GM18520 (cell line): ENCODE measurements around the gene PLXDC2.

Experiments
- ATAC-seq: cut with Tn5 transposase; IDR thresholded peaks from one replicate; pipeline ENCODE4 v1.9.1; 2021; ENCODE audit not compliant: unreplicated experiment

The PLXDC2 gene

DNA sequence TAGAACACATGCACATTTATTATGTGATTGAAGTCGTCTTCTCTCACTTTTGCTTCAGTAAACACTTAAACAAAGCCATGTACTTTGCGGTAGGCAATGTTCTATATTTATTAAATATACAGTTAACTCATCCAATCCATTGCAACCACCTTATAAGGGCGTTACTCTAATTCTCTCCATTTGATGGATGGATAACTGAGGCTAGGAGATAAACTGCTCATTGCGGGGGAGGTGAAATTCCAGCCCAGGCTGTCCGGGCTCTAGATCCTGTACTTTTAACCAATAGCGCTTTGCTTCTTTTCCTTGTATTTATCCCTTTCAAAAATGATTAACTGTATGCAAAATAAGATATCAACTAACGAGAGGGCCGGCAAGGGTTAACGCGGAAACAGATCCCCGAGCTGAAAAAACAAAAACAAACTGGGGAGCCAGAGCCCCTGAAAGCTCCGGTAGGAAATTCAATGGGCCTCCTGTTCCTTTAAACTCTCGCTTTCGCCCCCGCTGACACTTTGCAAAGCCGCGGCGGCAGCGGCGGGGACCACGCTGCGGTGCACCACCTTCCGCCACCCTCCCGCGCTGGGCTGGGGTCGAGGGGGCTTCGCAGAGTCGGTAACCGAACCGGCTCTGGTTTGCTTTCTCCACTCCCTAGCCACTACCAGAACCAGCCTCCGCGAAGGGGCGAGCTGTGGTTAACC is 1.0 kb upstream of the PLXDC2 start:
- ATAC-seq = no peak

DNA sequence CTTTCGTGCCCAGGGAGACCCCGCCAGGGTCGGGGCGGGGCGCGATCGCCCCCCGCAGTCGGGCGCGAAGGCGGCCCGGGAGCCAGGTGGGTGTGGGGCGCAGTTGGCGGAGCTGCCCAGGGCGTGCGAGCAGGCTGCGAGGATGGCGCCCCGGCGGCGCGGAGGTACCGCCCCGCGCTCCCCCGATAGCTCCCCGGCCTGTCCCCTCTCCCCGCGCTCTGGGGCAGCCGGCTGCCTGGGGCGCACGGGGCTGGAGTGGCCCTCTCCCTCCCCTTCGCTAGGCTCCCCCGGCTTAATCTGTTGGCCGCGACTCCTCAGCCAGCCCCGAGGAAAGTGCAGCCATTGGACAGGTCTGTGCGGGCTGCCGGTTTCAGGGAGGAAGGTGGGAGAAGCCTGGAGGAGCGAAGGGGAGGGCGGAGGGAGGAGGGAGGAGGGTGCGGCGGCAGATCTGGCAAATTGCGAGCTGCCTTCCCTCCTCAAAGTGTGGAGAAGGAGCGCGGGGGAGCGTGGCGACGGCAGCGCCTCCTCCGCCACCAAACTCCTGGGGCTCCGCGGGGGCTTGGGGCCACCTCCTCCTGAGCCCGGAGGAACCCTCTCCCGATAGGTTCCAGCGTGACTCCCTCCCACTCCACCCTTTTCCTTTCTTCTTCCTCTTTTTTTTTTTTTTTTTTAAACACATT is 361 bp upstream of the PLXDC2 start:
- ATAC-seq = no peak

DNA sequence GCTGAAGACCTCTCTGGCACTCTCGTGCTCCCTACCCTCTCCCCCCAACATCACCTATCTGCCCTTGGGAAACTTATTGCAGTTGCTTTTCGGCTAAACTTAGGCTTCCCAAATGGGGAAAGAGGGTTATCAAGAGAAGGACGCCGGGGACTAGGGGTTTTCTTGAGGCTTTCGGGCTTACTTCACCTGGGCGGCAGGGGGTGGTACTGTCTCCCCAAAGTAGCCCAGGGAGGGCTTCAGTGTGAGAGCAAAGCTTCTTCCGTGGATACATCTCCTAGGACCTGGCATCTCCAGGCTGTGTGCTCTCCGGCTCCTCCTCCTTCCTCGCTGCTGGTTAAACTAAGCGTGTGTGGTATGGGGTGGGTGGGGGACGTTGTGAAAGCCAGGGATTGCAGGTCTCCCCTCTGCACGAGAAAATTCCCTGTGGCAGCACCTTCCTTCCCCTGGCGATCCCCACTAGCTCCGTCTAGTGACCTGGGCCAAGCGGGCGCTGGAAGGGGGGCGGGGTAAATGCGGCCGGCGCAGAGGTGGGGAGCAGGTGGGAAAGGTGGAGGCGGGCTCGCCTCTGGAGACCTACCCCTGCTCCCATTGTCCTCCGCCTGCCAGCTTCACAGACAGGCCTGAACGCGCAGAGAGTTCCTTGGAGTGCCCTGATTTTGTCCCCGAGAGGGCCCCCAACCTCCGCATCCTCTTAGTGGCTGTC is 1.1 kb downstream of the PLXDC2 start:
- no peak for ATAC-seq

GRCh38 chr10:19818876-19819275 is 2.6 kb downstream of the PLXDC2 start:
- no peak for ATAC-seq

- peak; percentile 41 for ATAC-seq
Observed at GRCh38 chr10:19819419-19820033, 3.3 kb downstream of the PLXDC2 start.

- ATAC-seq = no peak
Observed at GRCh38 chr10:19824381-19825342, 8.4 kb downstream of the PLXDC2 start.

DNA sequence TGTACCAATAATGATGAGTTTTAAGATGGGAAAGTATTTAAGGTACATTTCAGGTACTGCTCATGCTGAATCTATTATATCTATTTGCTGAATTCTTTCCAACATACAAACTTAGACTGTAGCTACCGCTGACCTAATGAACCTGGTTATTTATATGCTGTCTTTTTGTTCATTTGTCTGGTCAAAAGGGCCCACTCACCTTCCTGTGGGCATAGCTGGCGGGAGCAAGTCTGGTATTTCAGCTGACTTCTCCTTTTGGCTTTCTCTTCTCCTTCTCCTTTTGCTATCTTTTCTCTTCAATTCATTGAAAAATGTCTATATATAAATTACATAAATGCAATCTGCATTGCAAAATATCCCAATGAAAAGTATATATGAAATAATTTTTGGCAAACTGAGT is 9.5 kb downstream of the PLXDC2 start:
- ATAC-seq = no peak

DNA sequence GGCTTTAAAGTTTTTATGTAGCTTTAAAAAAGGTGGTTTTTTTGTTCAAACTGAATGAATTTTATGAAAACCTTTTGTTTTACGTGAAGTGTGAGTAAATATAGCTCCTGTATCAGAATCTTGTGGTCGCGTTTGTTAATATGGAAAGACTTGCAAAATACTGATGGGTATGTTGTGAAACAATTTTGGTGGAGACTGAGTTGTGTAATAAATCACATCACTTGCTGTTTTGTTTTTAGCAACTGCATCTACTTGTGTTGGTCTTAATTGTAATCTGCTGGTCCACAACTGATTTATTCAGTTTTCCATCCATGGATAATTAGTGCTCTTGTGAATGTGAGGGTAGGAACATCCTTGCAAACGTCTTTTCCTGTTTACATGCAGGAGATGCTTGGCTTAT is 10.5 kb downstream of the PLXDC2 start:
- no peak for ATAC-seq

DNA sequence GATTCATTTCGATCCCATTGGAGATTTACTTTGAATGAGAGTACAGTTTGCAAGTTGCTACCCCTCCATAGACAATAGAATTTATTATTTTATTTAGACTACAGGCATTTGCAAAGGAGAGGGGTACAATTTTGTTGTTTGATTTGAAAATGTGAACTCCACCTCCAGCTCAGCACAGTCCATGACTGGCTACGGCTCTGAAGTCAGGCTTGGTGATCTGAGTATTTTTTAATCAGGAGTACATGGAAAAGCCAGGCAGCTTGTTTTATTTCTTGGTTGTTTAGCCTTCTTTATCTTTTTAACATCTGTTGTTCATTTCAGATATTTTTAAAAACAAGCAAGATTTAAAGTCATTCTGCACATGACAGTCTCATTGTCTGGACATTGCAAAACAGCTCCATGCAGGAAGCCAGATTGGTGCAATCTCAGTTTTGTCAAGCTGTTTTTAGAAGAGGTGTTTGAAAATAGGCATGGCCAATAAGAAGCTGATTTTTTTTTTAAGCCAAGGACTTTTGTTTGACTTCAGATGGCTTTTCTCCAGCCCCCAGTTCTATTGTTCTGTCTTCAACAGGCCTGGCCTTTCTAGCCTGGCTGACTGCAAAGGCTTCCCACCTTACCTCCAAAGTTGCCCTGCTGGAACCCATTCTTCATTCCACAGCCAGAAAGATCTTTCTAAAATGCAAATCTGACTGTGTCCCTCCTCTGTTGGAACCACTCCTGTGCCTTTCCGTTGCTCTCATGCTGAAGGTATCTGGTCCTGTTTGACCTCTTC is 12.2 kb downstream of the PLXDC2 start:
- no peak for ATAC-seq

DNA sequence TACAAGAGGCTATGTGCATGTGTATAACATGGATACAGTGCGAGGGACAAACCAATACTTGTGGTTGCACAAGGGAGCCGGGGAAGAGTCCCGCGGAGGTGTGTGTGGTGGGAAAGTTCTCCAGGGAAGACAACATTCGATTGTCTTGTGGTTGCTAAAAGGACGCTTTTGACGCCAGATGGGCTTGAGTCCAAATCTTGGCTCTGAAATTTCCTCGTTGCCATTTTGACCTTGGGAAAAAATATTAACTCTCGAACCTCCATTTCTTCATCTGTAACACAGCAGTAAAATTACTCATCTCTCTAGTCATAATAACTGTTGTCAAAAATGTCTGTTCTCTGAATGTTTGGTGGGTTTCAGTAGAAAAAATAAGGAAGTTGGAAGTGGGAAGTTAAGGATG is 16.5 kb downstream of the PLXDC2 start:
- ATAC-seq = no peak

DNA sequence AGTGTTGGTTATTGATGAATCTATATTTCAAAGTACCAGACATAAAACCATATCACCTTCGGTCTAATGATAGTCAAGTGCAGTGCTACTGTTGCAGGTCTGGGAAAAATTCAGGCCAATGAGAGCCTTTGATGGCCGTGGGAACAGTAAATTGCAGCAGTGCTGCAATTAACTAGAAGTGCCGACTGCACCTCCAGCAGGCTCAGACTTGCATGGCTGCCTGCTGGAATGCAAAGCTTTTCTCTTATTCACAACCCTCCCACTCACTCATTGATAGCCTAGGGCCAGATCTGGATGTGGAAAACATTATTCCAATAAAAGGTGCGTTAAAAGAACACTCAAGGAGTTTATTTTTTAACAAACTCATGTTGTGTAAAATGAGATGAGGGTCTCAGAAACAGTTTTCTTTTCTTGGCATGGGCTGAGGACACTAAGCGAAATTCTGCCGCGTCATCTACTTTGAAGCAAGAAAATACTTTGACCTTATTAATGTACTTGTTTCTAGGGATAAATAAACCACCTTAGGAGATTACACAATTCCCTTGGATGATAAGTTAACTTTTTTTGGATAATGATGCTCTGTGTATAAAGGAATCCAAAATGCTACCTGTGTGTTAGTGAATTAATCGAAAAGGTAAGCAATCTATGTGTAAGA is 17.1 kb downstream of the PLXDC2 start:
- no peak for ATAC-seq

DNA sequence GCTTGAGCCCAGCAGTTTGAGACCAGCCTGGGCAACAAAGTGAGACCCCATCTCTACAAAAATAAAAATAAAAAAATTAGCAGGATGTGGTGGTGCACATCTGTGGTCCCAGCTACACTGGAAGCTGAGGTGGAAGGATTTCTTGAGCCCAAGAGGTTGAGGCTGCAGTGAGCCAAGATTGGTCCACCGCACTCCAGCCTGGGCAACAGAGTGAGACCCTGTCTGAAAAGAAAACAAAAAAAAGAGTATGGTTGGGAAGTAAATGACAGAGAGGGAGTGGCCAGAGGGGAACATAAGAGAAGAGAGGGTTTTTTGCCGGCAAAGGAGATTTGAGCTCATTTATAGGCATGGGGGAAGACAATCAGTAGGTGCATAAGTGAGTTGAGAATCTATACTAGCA is 19.7 kb downstream of the PLXDC2 start:
- no peak for ATAC-seq

GRCh38 chr10:19839090-19839489 is 22.9 kb downstream of the PLXDC2 start:
- no peak for ATAC-seq

DNA sequence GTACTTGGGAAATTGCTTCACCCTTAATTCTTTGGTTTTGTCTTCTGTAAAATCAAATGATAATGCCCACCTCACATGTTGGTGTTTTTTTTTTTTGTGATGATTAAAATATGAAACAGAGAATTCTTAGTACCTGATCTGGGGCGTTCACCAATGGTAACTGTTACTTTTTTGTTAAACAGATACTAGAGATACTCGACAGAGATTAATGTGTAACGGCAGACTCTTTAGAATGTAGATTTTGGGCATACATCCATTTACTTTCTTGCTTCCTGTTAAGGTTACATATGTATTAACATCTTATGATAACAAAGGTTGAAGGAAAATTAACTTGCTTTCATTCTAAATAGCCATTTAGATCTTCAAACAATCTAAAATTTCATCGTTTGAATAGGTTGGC is 23.3 kb downstream of the PLXDC2 start:
- no peak for ATAC-seq

- ATAC-seq = no peak
Observed at GRCh38 chr10:19840776-19841175, 24.5 kb downstream of the PLXDC2 start.

GRCh38 chr10:19843487-19843886 is 27.3 kb downstream of the PLXDC2 start:
- no peak for ATAC-seq

DNA sequence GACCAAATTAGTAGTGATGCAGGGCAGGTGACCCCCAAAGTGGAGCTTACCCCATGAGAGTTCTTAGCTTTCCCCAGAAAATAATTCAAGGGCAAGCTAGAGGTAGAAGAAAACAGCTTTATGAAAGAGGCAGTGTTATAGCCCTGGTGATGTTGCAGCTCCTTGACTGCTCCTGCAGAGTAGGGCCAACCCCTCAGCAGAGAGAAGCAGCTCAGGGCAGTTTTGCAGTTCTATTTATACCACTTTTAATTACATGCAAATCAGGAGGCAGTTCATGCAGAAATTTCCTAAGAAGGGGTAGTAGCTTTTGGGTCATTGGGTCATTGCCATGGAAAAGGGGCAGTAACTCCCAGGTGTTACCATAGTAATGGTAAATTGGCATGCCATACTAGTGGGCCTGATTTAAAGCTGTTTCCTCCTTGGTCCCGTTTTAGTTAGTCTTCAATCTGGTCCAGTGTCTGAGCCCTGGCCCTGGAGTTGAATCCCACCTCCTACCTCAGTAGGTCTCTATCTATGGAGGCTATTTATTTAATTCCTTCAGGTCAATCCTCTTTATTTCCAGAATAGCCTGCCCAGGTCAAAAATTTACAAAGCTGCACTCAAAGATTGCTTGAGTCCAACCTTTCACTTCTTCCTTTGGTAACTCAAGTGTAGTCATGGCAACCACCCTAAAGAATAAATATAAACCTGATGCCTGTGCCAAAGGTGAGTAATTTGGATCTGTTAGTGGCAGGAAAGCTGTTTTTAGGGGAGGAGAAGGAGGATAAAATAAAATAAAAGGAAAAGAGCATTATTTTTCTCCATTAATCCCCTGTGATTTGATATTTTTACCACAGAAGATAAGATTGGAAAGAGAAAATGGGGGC is 29.5 kb downstream of the PLXDC2 start:
- no peak for ATAC-seq

DNA sequence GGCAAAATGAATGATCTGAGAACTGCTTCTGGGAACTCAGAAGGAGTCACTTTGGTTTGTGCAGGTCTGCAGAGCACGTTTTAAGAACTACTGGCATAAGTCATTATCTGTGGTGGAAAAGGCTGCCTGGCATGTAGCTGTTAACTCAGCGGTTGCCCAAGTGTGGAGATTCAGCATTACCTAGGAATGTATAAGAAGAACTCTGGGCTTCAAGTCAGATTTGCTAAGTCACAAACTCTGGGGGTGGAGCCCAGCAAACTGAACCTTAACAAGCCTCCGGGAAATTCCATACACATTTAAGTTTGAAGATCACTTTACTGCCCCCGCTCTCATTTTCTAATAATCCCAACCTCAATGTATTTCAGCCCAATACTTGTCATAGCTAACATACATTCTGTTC is 31.1 kb downstream of the PLXDC2 start:
- no peak for ATAC-seq
